ENCODE results near the gene BLACAT1. TPM values are rescaled to one million over a fixed set of nuclear protein-coding genes. Genes with fewer than 3 reads are reported as not detected.

BLACAT1 gene
- total RNA-seq: 0.68 and 1.1 TPM in 2 replicates

DNA sequence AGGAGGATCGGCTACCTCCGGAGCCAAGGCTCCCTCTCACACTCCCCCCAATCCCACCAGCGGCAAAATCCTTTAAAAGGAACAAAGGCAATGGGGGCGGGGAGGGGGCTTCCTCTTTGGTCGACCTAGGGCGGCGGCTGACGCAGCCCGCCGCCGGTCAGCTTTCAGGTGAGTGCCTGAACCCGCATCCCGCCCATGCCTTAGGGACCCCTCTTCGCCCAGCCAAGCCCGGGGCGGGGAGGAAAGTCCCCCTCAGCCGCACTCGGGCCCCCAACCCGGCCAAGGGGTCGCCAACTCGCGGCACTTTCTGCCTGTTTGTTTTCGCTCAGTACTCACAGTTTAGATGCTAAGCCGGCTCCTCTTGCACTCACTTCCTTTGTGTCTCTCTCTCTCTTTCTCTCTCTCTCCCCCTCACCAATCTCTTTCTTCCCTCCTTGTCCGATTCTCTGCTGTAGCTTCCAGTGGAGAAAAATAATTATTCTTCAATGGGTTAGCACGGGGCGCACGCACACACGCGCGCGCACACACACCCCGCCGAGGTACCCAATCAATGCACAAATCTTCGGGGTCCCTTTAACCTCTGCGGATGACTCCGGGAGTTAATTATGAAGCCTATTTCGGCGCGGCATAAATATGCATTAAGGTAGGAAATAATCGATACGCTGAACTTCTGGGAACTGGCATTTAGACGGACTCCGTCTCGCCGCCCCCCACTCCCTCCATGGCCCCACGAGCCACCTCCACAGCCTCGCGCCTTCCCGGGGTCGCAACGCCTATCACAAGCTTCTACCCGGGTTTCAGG lies at the start of gene BLACAT1:
TSS of gene BLACAT1 (minus strand) at position 465 of the 802 bp plus-strand sequence.

DNA sequence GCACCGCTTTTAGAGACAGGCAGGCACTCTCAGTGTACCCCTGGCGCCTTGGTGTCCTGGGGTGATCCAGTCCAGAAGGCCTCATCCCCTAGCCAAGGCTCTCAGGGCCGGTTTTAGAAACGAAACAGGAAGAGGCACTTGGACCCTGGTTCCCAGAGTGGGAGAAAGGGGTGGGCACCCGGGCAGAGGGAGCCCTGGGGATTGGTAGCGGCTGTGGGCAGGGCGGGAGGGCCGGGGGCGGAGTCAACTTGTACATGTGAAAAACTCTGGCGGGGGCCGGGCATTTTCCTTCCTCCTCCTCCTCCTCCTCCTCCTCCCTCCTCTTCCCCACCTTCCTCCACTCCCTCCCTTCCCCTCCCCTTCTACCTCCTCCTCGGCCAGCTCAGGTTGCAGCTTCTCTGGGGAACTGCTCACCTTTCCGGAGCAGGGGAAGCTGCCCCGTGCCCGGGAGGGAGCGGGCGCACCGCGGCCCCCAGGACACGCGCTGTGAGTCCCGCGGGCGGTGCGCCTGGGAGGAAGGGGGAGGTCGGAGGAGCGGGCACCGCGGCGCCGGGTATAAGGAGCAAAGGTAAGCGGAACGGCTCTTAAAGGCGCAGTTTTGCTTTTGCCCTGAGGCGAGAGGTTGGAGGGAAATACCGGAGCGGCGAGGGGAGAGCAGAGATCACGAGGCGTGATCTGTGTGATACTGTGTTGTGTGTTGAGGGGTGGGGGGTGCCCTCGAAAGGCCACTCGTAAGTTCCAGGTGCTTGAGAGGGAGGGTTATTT lies 48.6 kb upstream of the BLACAT1 start, which contains the start of gene CDK18:
TSS of gene CDK18 (plus strand) at position 359 of the 765 bp plus-strand sequence. CDS start 18,499 bp downstream, outside the sequence.

DNA sequence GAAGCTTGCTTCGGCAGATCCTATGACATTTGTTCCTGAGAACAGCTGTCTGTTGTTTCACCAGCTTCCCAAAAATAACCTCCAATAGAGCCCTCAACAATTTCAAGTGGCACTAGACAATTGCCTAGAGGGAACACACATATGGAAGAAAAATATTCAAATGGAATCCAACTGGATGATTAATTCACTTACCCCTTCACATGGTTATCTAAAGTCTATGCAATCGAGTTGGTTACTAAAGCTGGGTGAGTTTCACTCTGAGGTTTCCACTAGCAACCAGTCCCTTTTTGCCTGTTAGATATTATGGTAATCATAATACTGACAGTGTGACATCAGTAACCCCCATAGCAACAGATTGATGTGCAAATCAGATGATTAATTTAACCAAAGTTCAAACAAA lies 34.0 kb downstream of the BLACAT1 start, which contains the start of gene LEMD1:
TSS of gene LEMD1 (minus strand) at position 259 of the 400 bp plus-strand sequence. CDS start 1,520 bp downstream, outside the sequence.

Other genes with a start within 250 kb of the BLACAT1 start
- 17.1 and 21.4 TPM in 2 replicates for gene DSTYK, start 244.3 kb downstream of the BLACAT1 start, total RNA-seq
- gene TMCC2, start 228.1 kb downstream of the BLACAT1 start, total RNA-seq: 0.34 and 8.5 TPM in 2 replicates
- gene NUAK2, start 134.3 kb downstream of the BLACAT1 start, total RNA-seq: 5.5 and 12.0 TPM in 2 replicates
- not detected in 2 replicates for gene KLHDC8A, start 99.1 kb downstream of the BLACAT1 start, total RNA-seq
- gene LEMD1, start 34.0 kb downstream of the BLACAT1 start, total RNA-seq: 1.5 and 6.8 TPM in 2 replicates
- gene CDK18, start 48.6 kb upstream of the BLACAT1 start, total RNA-seq: 1.0 and 19.7 TPM in 2 replicates
- 16.7 and 22.1 TPM in 2 replicates for gene ELK4, start 176.0 kb upstream of the BLACAT1 start, total RNA-seq
- 1.4 and 3.1 TPM in 2 replicates for gene SLC45A3, start 224.5 kb upstream of the BLACAT1 start, total RNA-seq